ENCODE data around the gene TRAPPC2L.
"Not testable (repeated sequence)": the region's sequence is repeated elsewhere in the genome, so short reads cannot be mapped to it uniquely, and the experiment has no call there.

The TRAPPC2L gene

DNA sequence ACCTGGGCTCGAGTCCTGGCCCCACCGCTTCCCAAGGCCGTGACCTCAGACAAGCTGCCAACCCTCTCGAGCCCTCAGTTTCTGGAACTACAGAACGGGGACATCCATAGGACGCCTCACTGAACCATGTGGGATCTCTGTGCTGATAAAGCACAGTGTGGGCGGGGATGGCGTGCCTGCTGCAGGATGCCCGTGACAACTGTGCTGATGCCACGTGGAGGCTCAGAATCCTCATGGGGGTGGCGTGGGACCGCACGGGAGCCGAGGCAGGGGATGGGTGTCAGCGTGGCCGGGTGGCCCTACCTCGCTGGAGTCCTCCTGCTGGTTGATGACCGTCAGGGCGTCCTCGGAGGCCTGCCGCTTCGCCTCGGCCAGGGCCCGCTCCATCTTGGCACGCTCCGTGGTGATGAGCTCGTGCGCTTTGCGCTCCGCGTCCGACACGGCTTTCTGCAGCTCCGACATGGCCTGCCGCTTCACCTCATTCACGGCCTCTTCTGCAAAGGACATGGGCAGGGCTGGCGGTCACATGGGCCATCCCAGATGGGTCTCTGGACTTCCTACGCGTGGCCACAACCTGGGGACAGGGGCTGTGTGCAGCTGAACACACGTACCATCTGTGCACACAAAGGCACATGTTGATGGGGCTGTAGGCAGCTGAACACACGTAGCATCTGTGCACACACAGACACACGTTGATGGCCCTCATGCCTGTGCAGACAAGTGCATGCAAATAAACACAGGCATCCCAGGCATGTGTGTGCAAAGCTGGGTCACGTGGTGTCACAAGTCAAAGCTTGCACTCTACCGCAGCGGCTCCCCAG lies 22.2 kb downstream of the TRAPPC2L start:
- no peak for DNase-seq

DNA sequence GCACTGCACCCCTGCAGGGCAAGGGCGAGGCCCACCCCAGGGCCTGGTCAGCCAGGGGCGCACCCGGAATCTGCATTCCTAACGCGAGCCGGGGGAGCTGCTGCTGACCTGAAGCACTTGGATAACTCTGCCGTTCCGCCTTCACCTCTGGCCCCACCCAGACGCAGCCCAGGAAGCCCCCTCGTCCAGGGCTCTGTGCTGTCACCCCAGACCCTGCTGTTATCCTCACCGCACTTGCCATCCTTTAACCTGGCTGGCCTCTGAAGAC lies 22.8 kb downstream of the TRAPPC2L start:
- DNase-seq: no peak

DNA sequence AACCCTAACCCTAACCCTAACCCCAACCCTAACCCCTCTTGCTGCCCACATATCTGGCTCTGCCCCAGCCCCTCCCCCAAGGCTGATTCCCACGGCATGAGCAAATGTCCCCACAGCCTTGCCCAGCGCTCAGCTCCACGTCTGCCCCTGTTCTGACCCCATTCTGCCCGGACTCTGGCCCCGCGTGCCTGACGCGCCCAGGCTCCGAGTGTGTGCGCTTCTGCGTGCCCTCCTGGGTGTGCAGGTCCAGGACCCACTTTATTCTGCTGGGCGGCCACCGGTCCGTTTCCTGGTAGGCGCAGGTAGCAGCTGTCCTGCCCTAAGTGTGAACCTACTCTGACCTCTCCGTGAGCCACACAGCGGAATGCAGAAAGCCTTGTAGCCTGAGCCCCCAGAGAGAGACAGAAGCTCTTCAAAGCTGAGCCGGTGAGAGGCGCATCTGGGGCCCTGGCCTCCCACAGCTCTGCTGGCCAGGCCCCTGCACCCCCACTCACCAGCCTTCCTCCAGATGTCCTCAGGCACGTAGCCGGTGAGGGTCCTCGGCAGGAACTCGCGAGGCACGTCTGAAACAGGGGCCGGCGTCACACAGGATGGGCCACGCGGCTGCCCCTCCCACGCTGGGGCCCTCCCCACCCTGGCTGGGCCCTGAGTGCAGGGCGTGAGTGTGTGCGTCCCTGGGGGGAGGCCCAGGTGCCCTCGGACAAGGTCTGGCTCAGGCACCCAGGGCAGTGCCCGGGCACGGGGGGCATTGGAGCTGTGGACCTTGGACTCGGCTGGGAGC lies 23.5 kb downstream of the TRAPPC2L start:
- no peak for DNase-seq

GRCh38 chr16:88881007-88881615 lies 24.2 kb downstream of the TRAPPC2L start:
- no peak for DNase-seq

DNA sequence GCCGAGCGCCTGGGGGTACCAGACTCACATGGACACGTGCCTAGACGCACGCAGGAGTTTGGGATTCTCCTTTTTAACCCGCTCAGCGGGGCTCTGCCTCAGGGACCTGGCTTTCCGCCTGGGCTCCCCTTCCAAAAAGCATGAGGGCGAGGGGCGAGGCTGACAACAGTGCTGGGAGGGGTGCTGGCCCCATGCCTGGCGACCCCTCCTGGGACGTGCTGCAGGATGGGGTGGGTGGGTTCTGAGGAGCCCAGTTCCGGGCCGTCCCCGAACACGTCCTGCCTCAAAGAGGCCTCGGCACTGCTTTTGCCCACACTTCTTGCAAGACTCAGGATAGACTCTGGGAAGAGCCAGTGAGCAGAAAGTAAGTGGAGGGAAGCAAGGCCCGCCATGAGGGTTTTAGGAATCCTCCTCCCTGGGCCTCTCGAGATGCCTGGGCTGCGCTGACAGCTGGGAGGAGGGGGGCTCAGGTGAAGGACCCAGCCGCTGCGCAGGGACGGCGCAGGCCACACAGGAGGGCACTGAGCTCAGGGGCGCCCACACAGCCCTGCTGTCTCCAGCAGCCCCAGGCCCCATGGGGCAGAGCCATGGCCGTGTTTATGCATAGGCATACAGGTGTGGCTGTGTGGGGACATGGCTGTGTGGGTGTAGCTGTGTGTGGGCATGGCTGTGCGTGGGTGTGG lies 24.9 kb downstream of the TRAPPC2L start:
- no peak for DNase-seq

- no peak for DNase-seq
Observed at GRCh38 chr16:88882358-88883030, 25.6 kb downstream of the TRAPPC2L start.

GRCh38 chr16:88883117-88883895 lies 26.4 kb downstream of the TRAPPC2L start:
- no peak for DNase-seq

DNA sequence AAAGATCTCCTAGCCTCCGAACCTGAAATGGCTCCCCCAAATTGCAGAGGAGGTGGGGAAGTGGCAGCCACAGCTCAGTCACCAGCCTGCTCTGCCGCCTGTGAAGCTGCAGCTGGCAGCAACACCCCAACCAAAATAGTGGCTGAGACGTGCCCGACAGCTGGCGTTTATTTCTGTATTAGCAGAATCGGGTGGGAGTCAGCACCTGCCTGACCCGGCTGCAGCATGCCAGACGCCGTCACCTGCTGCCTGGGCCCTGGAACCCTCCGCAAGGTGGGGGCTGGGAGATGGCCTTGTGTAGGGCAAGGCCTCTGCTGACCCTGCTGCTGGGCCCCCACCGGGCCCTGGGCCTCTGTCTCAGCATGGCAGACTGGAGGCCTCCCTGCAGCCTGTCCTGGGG lies 27.0 kb downstream of the TRAPPC2L start:
- DNase-seq: no peak

DNA sequence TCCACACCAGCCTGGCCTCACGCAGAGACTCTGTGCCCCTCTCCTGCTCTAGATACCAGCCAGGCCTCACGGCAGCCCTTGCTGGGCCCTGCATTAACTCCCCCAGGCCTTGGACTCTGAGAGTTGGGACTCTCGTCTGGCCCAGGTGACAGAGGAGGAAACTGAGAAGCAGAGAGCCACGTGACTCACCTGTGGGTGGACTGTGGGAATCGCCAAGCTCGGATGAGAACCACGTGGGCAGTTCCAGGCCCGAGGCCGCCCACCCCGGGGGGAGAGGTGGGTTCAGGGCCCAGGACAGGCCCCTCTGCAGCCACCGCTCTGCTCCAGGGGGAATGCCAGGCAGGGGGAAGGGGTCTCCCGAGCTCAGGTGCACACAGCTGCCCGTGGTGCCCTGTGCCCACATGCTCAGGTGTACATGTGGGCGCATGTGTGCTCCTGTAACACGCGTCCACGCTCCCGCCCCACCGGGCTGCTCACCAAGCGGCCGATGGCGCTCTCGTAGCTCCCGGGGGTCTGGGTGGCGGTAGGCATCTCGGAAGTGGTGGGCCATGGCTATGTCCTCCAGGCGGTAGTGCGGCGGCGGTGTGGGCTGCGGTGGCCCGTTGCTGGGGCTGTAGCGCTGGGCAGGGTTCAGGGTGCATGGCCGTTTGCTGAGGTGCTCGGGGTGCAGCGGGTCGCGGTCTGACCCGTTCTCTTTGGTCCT lies 27.8 kb downstream of the TRAPPC2L start:
- no peak for DNase-seq

DNA sequence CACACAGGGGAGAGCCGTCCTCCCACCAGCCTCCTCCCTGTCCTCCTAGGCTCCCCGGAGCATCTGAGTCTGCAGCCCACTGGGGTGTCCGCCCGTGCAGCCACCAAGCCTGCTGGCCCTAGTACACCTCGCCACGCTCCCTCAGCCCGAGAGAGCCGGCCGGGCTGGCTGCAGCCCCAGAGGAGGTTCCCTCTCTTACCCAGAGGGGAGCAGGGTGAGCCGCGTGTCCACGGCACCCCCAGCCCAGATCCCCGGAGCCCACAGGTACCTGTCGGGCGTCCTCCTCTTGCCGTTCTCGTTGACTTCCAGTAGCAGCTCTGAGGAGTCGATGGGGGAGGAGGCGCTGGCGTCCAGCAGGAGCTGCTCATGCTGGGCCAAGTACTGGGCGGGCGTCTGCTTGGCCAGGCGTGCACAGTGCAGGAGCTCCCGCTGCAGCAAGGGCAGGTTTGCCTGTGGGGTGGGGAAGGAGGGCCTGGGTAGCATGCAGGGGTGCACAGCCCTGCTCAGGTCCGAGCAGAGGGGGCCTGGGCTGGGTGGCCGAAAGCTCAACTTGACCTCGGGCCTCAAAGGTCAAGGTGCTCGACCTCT lies 28.9 kb downstream of the TRAPPC2L start:
- no peak for DNase-seq

DNA sequence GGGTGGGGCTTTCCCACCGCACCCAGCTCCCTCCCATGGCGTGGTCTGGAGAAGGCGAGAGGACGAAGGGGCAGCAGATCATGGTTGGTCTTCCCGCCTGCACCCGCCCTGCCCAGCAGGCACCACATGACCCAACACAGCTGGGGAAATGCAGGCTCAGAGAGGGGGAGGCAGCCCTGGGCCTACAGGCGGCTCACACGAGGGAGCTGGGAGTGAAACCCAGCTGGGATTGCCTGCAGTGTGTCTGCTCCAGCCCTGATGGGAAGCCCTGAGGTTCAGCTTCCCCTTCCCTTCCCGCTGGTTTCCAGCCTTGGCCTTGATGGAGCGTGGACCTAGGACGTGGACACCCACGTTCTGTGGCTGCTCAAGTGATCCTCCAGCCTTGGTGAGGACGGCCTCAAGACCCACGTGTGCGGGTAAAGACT lies 29.5 kb downstream of the TRAPPC2L start:
- DNase-seq: no peak

DNA sequence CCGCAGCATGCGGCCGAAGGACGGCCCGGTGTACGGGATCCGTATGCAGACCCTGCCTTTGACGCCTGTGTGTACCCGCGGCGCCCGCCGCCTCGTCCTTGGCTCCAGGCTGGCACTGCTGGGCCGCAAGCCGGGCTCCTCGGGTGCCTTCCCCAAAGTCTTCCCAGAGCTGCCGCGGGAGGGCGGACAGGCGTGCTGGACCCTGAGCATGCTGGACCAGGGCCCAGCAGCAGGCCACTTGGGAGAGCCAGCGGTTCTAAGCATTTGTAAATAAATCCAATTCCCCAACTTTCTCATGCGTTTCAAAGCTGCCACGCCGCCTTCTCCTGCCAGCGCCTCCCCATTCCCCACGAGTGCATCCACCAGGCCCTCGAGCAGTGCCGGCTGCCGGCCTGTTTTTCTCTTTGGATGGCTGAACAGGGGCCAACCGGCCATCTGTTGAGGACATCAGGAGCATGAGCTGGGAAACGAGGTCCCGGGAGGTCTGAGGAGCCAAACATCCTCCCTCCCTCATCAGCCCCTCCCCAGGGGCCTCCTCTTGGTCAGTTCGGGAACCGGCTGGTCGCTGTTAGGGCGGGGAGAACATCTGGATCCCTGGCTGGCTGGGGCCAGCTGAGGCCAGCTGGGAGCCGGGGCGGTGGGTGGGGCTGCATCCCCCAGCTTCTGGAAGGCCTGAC lies 30.1 kb downstream of the TRAPPC2L start:
- DNase-seq: no peak

DNA sequence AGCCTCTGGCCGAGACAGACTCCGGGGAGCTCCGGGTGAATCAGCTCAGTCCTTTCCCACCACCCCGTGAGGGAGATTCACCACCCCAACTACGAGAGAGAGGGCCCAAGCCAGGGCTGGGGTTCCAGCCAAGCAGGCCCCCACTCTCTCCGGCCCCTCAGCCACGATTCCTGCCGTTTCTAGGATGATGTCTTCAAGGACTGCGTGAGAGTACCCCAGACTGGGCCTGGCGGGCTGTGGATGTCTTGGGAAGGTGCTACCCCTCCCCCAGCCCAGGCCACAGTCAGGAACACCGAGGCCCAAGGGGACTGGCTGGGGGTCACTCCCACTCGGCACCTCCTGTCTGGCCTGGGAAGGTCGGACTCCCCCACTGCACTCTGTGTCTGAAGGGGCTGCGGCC lies 31.1 kb downstream of the TRAPPC2L start:
- DNase-seq: no peak

- no peak for DNase-seq
Observed at GRCh38 chr16:88888461-88889387, 31.8 kb downstream of the TRAPPC2L start.

- DNase-seq: not testable (repeated sequence)
Observed at GRCh38 chr16:88889702-88890352, 32.9 kb downstream of the TRAPPC2L start.

DNA sequence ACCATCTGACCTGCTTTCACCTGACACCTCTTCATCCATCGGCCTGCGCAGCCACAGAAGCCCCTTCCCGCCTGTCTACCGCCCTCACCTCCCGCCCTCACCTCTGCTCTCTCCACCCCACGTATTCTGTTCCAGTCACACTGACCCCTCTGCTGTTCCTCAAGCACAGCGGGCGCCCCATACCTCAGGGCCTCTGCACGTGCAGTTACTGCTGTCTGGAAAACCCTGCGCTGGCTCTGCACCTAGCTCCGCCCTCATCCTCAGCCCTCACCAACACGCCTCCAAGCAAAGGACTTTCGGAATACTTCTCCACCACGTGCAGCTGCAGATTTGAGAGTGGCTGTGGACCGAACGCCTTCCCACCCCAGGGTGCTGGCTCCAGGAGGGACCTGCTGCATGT lies 34.2 kb downstream of the TRAPPC2L start:
- no peak for DNase-seq

GRCh38 chr16:88892065-88892464 lies 35.1 kb downstream of the TRAPPC2L start:
- no peak for DNase-seq

DNA sequence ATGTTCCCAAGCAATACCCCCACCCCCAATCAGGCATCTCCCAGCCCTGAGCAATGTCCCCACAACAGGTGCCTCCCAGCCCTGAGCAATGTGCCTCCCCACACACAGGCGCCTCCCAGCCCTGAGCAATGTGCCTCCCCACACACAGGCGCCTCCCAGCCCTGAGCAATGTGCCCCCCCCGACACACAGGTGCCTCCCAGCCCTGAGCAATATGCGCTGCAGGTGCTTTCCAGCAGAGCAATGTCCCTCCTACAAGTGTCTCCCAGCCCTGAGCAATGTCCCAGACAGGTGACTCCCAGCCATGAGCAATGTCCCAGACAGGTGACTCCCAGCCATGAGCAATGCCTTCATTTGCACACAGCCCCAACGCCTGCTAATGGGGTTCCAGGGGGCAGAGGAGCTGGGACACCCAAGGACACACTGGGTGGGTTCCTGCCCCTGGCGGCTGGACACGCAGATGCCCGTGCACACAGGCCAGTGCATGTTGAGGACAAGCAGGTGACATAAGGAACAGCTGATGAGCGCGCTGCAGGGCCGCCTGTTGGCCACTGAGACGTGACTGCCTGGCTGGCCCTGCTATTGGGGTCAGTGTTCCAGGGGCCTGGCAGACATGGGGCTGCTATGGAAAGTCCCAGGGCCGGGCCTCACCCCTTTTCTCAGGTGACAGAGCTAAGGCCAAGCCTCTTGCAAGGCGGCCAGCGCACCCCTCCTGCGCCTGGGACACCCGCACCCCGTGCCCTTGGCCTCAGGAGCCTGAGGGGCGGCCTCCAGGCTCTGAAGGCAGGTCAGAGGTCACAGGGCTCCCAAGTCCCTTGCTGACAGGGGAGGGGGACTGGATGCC lies 36.4 kb downstream of the TRAPPC2L start:
- no peak for DNase-seq

Measured in effector CD8-positive, alpha-beta T cell (primary cell).